ENCODE results near the gene KERA. TPM values are rescaled to one million over a fixed set of nuclear protein-coding genes. Genes with fewer than 3 reads are reported as not detected.

Gene KERA
- total RNA-seq, 2 experiments from 2014 or later, result not detected

DNA sequence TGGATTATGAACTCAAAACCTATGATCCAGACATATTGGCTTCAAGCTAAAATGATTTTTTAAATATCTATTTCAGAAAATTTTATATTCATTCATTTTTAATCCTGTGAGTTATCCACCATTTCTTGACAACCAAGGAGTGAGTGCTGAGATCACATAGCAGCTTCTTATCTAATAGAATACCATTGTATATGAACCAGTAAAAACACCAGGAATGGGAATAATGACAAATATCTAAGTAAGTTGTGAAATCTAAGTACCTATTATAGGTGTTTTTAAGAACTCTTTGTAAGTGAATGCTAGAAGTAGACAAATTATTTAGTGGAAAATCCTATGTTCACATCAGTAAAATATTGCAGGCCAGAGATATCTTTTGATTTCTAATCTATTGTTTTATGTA is 45.3 kb upstream of the KERA start:
- ChIA-PET POLR2A (interaction anchor here (0.5 kb wide), 1 partner anchor 1176 kb away, joined by 3 read pairs; no protein-coding TSS in a partner anchor), CTCF (ENCODE audit: unreplicated experiment) (no interaction called here)
- no peaks in the 10 kb centered on the region for H3K9me2 ChIP-seq (ENCODE audit: insufficient read depth, low read length)
- H2AFZ ChIP-seq (ENCODE audit: low read length), result no peak overlapping the region
- no peaks in the 10 kb centered on the region for H4K20me1 ChIP-seq (ENCODE audit: insufficient read depth, low read length)
- no peaks in the 10 kb centered on the region for H3K9me3 ChIP-seq (ENCODE audit: low read length)
- no peak overlapping the region for H3K27ac ChIP-seq (ENCODE audit: low read depth, low read length, poor library complexity, severe bottlenecking)
- H3K79me2 ChIP-seq (ENCODE audit: insufficient read depth, low read depth, low read length), result no peaks in the 10 kb centered on the region
- intact Hi-C loops (cut with micrococcal nuclease; ENCODE audit: unreplicated experiment), result no loop called here
- no peaks in the 10 kb centered on the region for H3K36me3 ChIP-seq (ENCODE audit: insufficient read depth, low read length)
- no peak overlapping the region for H3K4me2 ChIP-seq (ENCODE audit: low read length)
- no peak for TF ChIP-seq EZH2phosphoT487 (IDR thresholded peaks at IDR 0.05; ENCODE audit: borderline replicate concordance, low read depth, low read length)
- TF ChIP-seq, protein P1, sequence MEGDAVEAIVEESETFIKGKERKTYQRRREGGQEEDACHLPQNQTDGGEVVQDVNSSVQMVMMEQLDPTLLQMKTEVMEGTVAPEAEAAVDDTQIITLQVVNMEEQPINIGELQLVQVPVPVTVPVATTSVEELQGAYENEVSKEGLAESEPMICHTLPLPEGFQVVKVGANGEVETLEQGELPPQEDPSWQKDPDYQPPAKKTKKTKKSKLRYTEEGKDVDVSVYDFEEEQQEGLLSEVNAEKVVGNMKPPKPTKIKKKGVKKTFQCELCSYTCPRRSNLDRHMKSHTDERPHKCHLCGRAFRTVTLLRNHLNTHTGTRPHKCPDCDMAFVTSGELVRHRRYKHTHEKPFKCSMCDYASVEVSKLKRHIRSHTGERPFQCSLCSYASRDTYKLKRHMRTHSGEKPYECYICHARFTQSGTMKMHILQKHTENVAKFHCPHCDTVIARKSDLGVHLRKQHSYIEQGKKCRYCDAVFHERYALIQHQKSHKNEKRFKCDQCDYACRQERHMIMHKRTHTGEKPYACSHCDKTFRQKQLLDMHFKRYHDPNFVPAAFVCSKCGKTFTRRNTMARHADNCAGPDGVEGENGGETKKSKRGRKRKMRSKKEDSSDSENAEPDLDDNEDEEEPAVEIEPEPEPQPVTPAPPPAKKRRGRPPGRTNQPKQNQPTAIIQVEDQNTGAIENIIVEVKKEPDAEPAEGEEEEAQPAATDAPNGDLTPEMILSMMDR (conservative IDR thresholded peaks at IDR 0.05; ENCODE audit: low read length), result no peak
- no peaks in the 10 kb centered on the region for H3K4me1 ChIP-seq (ENCODE audit: insufficient read depth, low read length, poor library complexity, severe bottlenecking)
- H3K4me3 ChIP-seq (ENCODE audit: low read depth, low read length, poor library complexity, severe bottlenecking), result no peak overlapping the region
- DNase-seq (ENCODE audit: low spot score), result no peak
- BruUV-seq (replicated peaks), result no TSS peak

DNA sequence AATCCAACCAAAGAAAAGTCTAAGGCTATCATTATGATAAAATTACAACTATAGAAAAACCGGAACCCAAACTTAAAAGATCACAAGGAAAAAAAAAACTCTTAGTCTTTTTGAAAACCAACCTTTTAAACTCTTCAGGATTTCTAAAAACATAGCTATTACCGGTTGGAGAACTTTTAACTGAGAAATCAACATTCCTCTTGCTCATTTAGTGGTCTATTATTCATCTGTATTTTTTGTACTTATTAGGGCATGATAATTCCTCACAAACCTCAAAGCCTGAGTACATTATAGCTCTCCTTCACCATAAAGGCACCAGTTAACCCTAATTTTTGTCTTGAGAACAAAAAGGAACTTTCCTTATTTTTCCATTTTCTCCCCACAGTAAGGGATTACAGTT is 43.1 kb upstream of the KERA start:
- POLR2A ChIA-PET, result no interaction called here
- no TSS peak for BruUV-seq (replicated peaks)
- no peaks in the 10 kb centered on the region for H4K20me1 ChIP-seq (ENCODE audit: insufficient read depth, low read length)
- no peaks in the 10 kb centered on the region for H3K9me3 ChIP-seq (ENCODE audit: low read length)
- no peak for DNase-seq (ENCODE audit: low spot score)
- H3K4me2 ChIP-seq (ENCODE audit: low read length), result no peak overlapping the region
- H3K27ac ChIP-seq (ENCODE audit: low read depth, low read length, poor library complexity, severe bottlenecking), result no peak overlapping the region
- TF ChIP-seq, protein P1 (conservative IDR thresholded peaks at IDR 0.05; ENCODE audit: low read length), result no peak
- no peak for TF ChIP-seq EZH2phosphoT487 (IDR thresholded peaks at IDR 0.05; ENCODE audit: borderline replicate concordance, low read depth, low read length)
- H3K9me2 ChIP-seq (ENCODE audit: insufficient read depth, low read length), result no peaks in the 10 kb centered on the region
- no peaks in the 10 kb centered on the region for H3K4me1 ChIP-seq (ENCODE audit: insufficient read depth, low read length, poor library complexity, severe bottlenecking)
- CTCF ChIA-PET (ENCODE audit: unreplicated experiment), result interaction anchor here (0.6 kb wide), 1 partner anchor 10 kb away, joined by 3 read pairs; the partner anchor contains the start of gene LUM
- intact Hi-C loops (cut with micrococcal nuclease; ENCODE audit: unreplicated experiment), result no loop called here
- no peaks in the 10 kb centered on the region for H3K79me2 ChIP-seq (ENCODE audit: insufficient read depth, low read depth, low read length)
- no peaks in the 10 kb centered on the region for H3K36me3 ChIP-seq (ENCODE audit: insufficient read depth, low read length)
- H2AFZ ChIP-seq (ENCODE audit: low read length), result no peak overlapping the region
- H3K4me3 ChIP-seq (ENCODE audit: low read depth, low read length, poor library complexity, severe bottlenecking), result no peak overlapping the region

DNA sequence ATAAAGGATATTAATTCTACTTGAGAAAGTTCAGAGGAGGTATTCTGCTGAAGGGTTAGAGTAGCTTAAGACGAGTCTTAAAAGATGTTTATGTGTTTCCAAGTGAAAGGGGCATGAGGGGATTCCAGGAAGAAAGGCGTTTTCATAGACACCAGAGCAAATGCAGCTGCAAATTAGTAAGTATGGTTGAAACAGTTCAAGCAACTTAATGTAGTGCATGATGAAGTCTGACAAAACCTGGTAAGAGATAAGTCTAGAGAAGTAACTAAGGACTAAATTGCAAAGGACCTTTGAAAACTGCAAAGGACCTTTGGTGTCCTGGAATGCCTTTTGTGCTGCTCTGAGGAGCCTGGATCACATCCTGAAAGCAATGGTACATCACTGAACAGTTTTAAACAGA is 42.0 kb upstream of the KERA start:
- no peaks in the 10 kb centered on the region for H3K4me1 ChIP-seq (ENCODE audit: insufficient read depth, low read length, poor library complexity, severe bottlenecking)
- no peaks in the 10 kb centered on the region for H3K9me3 ChIP-seq (ENCODE audit: low read length)
- H2AFZ ChIP-seq (ENCODE audit: low read length), result no peak overlapping the region
- no peak overlapping the region for H3K4me2 ChIP-seq (ENCODE audit: low read length)
- ChIA-PET CTCF (ENCODE audit: unreplicated experiment) (no interaction called here), POLR2A (interaction anchor here (1.6 kb wide), 1 partner anchor 9 kb away, joined by 3 read pairs; no protein-coding TSS in a partner anchor)
- no peak overlapping the region for H3K4me3 ChIP-seq (ENCODE audit: low read depth, low read length, poor library complexity, severe bottlenecking)
- BruUV-seq (replicated peaks), result no TSS peak
- no peaks in the 10 kb centered on the region for H3K9me2 ChIP-seq (ENCODE audit: insufficient read depth, low read length)
- H3K79me2 ChIP-seq (ENCODE audit: insufficient read depth, low read depth, low read length), result no peaks in the 10 kb centered on the region
- H4K20me1 ChIP-seq (ENCODE audit: insufficient read depth, low read length), result no peaks in the 10 kb centered on the region
- no peaks in the 10 kb centered on the region for H3K36me3 ChIP-seq (ENCODE audit: insufficient read depth, low read length)
- no peak for TF ChIP-seq EZH2phosphoT487 (IDR thresholded peaks at IDR 0.05; ENCODE audit: borderline replicate concordance, low read depth, low read length)
- TF ChIP-seq, protein P1 (conservative IDR thresholded peaks at IDR 0.05; ENCODE audit: low read length), result no peak
- H3K27ac ChIP-seq (ENCODE audit: low read depth, low read length, poor library complexity, severe bottlenecking), result no peak overlapping the region
- DNase-seq (ENCODE audit: low spot score), result no peak
- intact Hi-C loops (cut with micrococcal nuclease; ENCODE audit: unreplicated experiment), result no loop called here
